IMR-90 (cell line): ENCODE data around the gene OR5AN1. TPM values are rescaled to one million over a fixed set of nuclear protein-coding genes. Genes with fewer than 3 reads are reported as not detected.

ENCODE experiments used
- ATAC-seq: fragments of 200-7000 bp; cut with Tn5 transposase; 2 replicates; pipeline ENCODE4 v1.9.1; 2020; ENCODE audit warnings: low read depth, mild to moderate bottlenecking, moderate library complexity
- BruUV-seq: library from RNA; stranded (reverse); fragments of 400-500 nt; replicated peaks from 2 replicates; lab custom pipeline; 2021; lab: Mats Ljungman, UMichigan
- CTCF ChIA-PET: fragments of 300-600 bp; formaldehyde crosslinking; extraction: SDS; loops from one replicate; lab custom pipeline; 2021; ENCODE audit warnings: antibody characterized with exemption; lab: Yijun Ruan, JAX
- POLR2A ChIA-PET: fragments of 300-600 bp; sonication (Branson Sonifier 250); formaldehyde crosslinking; loops from one replicate; lab custom pipeline; 2022; ENCODE audit warnings: antibody characterized with exemption; ENCODE audit not compliant: unreplicated experiment; lab: Charles Lee
- DNase-seq: peaks from one replicate; pipeline ENCODE4 v3.0.0; 2013
- H2AFZ ChIP-seq: replicated peaks from 2 replicates; pipeline ENCODE3; 2013; ENCODE audit warnings: low read length, mild to moderate bottlenecking; ENCODE audit not compliant: poor library complexity
- H2AK5ac ChIP-seq: 2 replicates; pipeline ENCODE4 v1.6.1; 2013; ENCODE audit warnings: low read depth, low read length, inconsistent platforms
- H2AK9ac ChIP-seq: replicated peaks from 2 replicates; pipeline ENCODE3; 2013; ENCODE audit warnings: mild to moderate bottlenecking, low read depth, low read length, moderate library complexity; ENCODE audit not compliant: poor library complexity
- H2BK120ac ChIP-seq: 2 replicates; pipeline ENCODE4 v1.6.1; 2013; ENCODE audit warnings: low read depth, low read length, inconsistent platforms
- H2BK15ac ChIP-seq: 3 replicates; pipeline ENCODE4 v1.6.1; 2013; ENCODE audit warnings: low read depth, low read length, inconsistent platforms
- H2BK20ac ChIP-seq: 2 replicates; pipeline ENCODE4 v1.6.1; 2013; ENCODE audit warnings: low read depth, mild to moderate bottlenecking, inconsistent platforms, low read length, moderate library complexity
- H2BK5ac ChIP-seq: 2 replicates; pipeline ENCODE4 v1.6.1; 2013; ENCODE audit warnings: mild to moderate bottlenecking, low read depth, low read length, inconsistent platforms; ENCODE audit not compliant: poor library complexity, severe bottlenecking
- H3K14ac ChIP-seq: replicated peaks from 2 replicates; pipeline ENCODE4 v1.6.1; 2013; ENCODE audit warnings: low read depth, low read length, inconsistent platforms
- H3K18ac ChIP-seq: 2 replicates; pipeline ENCODE4 v1.6.1; 2013; ENCODE audit warnings: low read depth, low read length, control low read depth
- H3K23ac ChIP-seq: 2 replicates; pipeline ENCODE4 v1.6.1; 2013; ENCODE audit warnings: low read depth, low read length, inconsistent platforms
- H3K27ac ChIP-seq: 2 replicates; pipeline ENCODE4 v1.5.1; 2013; ENCODE audit warnings: mild to moderate bottlenecking, control low read depth, low read length; ENCODE audit not compliant: insufficient read depth
- H3K27me3 ChIP-seq: 2 replicates; pipeline ENCODE4 v1.6.1; 2013; ENCODE audit warnings: low read length; ENCODE audit not compliant: control insufficient read depth, insufficient read depth
- H3K36me3 ChIP-seq: 2 replicates; pipeline ENCODE4 v1.6.1; 2013; ENCODE audit warnings: low read length, mixed read lengths; ENCODE audit not compliant: control insufficient read depth, insufficient read depth
- H3K4ac ChIP-seq: 2 replicates; pipeline ENCODE4 v1.6.1; 2013; ENCODE audit warnings: low read depth, low read length, inconsistent platforms
- H3K4me1 ChIP-seq: 2 replicates; pipeline ENCODE4 v1.6.1; 2013; ENCODE audit warnings: low read length, mixed read lengths; ENCODE audit not compliant: control insufficient read depth, insufficient read depth
- H3K4me2 ChIP-seq: 2 replicates; pipeline ENCODE4 v1.6.1; 2013; ENCODE audit warnings: low read depth, mild to moderate bottlenecking, control low read depth, low read length, moderate library complexity
- H3K4me3 ChIP-seq: 2 replicates; pipeline ENCODE4 v1.5.1; 2013; ENCODE audit warnings: low read depth, mild to moderate bottlenecking, control low read depth, low read length, moderate library complexity; ENCODE audit not compliant: insufficient read depth
- H3K56ac ChIP-seq: 2 replicates; pipeline ENCODE4 v1.6.1; 2013; ENCODE audit warnings: low read length, inconsistent platforms; ENCODE audit not compliant: insufficient read depth; ENCODE audit errors: extremely low read depth
- H3K79me1 ChIP-seq, 2 experiments: 2 replicates each; pipeline ENCODE4 v1.6.1; 2013; ENCODE audit warnings: low read length in 2 of 2, inconsistent platforms in 1 of 2, low read depth in 1 of 2
- H3K9ac ChIP-seq: 2 replicates; pipeline ENCODE4 v1.6.1; 2013; ENCODE audit warnings: low read depth, low read length, control low read depth
- H3K9me1 ChIP-seq: 2 replicates; pipeline ENCODE4 v1.6.1; 2013; ENCODE audit warnings: low read length, inconsistent platforms; ENCODE audit not compliant: insufficient read depth
- H3K9me3 ChIP-seq: 2 replicates; pipeline ENCODE4 v1.6.1; 2013; ENCODE audit warnings: low read length; ENCODE audit not compliant: control insufficient read depth, insufficient read depth
- H4K20me1 ChIP-seq: 2 replicates; pipeline ENCODE4 v1.6.1; 2013; ENCODE audit warnings: low read length, inconsistent platforms; ENCODE audit not compliant: insufficient read depth
- H4K5ac ChIP-seq: 2 replicates; pipeline ENCODE4 v1.6.1; 2013; ENCODE audit warnings: mild to moderate bottlenecking, low read depth, low read length, control low read depth
- H4K8ac ChIP-seq, 2 experiments: 2 replicates each; pipeline ENCODE4 v1.6.1; 2013; ENCODE audit warnings: low read depth in 2 of 2, low read length in 2 of 2, control low read depth in 1 of 2, inconsistent platforms in 1 of 2
- H4K91ac ChIP-seq: 2 replicates; pipeline ENCODE4 v1.6.1; 2013; ENCODE audit warnings: low read depth, low read length, inconsistent platforms; ENCODE audit not compliant: insufficient read depth
- BHLHE40 ChIP-seq: fragments of 150-350 bp; IDR thresholded peaks from 2 replicates; pipeline ENCODE4 v1.6.1; 2016; ENCODE audit warnings: mild to moderate bottlenecking, low read depth, low read length
- CEBPB ChIP-seq: IDR thresholded peaks from 2 replicates; pipeline ENCODE4 v1.6.1; 2012; ENCODE audit warnings: low read depth, low read length, improper control_type of control experiment
- CHD1 ChIP-seq: IDR thresholded peaks from 2 replicates; pipeline ENCODE4 v1.6.1; 2012; ENCODE audit warnings: low read depth, low read length, improper control_type of control experiment
- CTCF ChIP-seq: conservative IDR thresholded peaks from 2 replicates; pipeline ENCODE4 v1.5.1; 2012; ENCODE audit warnings: mild to moderate bottlenecking, low read depth, low read length, improper control_type of control experiment
- ELK1 ChIP-seq: fragments of 150-350 bp; IDR thresholded peaks from 2 replicates; pipeline ENCODE4 v1.6.1; 2016; ENCODE audit warnings: low read depth, mild to moderate bottlenecking, low read length, moderate library complexity, borderline replicate concordance
- FOS ChIP-seq: fragments of 150-350 bp; IDR thresholded peaks from 2 replicates; pipeline ENCODE4 v1.6.1; 2016; ENCODE audit warnings: low read depth, low read length
- MAFK ChIP-seq: IDR thresholded peaks from 2 replicates; pipeline ENCODE4 v1.6.1; 2012; ENCODE audit warnings: low read depth, low read length, improper control_type of control experiment
- MAZ ChIP-seq: IDR thresholded peaks from 2 replicates; pipeline ENCODE4 v1.6.1; 2012; ENCODE audit warnings: low read depth, mild to moderate bottlenecking, low read length, improper control_type of control experiment, moderate library complexity, borderline replicate concordance
- MXI1 ChIP-seq: IDR thresholded peaks from 2 replicates; pipeline ENCODE4 v1.6.1; 2012; ENCODE audit warnings: low read depth, mild to moderate bottlenecking, low read length, moderate library complexity, borderline replicate concordance
- NFE2L2 ChIP-seq: fragments of 150-350 bp; IDR thresholded peaks from 2 replicates; pipeline ENCODE4 v1.6.1; 2016; ENCODE audit warnings: low read depth, mild to moderate bottlenecking, low read length
- POLR2A ChIP-seq: IDR thresholded peaks from 2 replicates; pipeline ENCODE4 v1.6.1; 2012; ENCODE audit warnings: mild to moderate bottlenecking, low read depth, low read length
- RAD21 ChIP-seq: IDR thresholded peaks from 2 replicates; pipeline ENCODE4 v1.6.1; 2012; ENCODE audit warnings: low read length, improper control_type of control experiment
- RCOR1 ChIP-seq: IDR thresholded peaks from 2 replicates; pipeline ENCODE4 v1.6.1; 2012; ENCODE audit warnings: mild to moderate bottlenecking, low read length, improper control_type of control experiment; ENCODE audit not compliant: insufficient replicate concordance
- RFX5 ChIP-seq: IDR thresholded peaks from 2 replicates; pipeline ENCODE4 v1.8.0; 2012; ENCODE audit warnings: low read depth, mild to moderate bottlenecking, low read length, moderate library complexity
- SMC3 ChIP-seq: fragments of 150-350 bp; IDR thresholded peaks from 2 replicates; pipeline ENCODE4 v1.6.1; 2016; ENCODE audit warnings: low read depth, mild to moderate bottlenecking, antibody characterized with exemption, low read length, moderate library complexity
- USF2 ChIP-seq: fragments of 150-350 bp; IDR thresholded peaks from 2 replicates; pipeline ENCODE4 v1.6.1; 2017; ENCODE audit warnings: mild to moderate bottlenecking, antibody characterized with exemption, low read length, low read depth
- dilution Hi-C: fragments of 300-500 bp; cut with HindIII; formaldehyde crosslinking; loops from one replicate; pipeline ENCODE4 v1.14.3; 2018; ENCODE audit warnings: low sequenced_read_pairs; ENCODE audit not compliant: unreplicated experiment
- in situ Hi-C: fragments of 300-500 bp; cut with MboI; formaldehyde crosslinking; loops from 3 replicates; pipeline ENCODE4 v1.14.3; 2019; ENCODE audit warnings: low sequenced_read_pairs, inconsistent platforms, mixed read lengths
- intact Hi-C: fragments of 100-400 bp; cut with micrococcal nuclease; formaldehyde crosslinking; loops from 2 replicates; pipeline ENCODE4 v1.10.0; 2022
- polyA plus RNA-seq, 3 experiments: library from polyadenylated mRNA; depleted of rRNA; stranded (reverse); fragments of >200 nt; gene quantifications; 2 replicates each; pipeline ENCODE4 v1.2.3, GENCODE V29; 2012; ENCODE audit warnings: low replicate concordance in 1 of 3
- total RNA-seq: library from RNA; depleted of rRNA; stranded (reverse); fragments of >200 nt; gene quantifications from 2 replicates; pipeline ENCODE4 v1.2.3, GENCODE V29; 2012

Gene OR5AN1
- total and polyA plus RNA-seq, 2 of the 4 experiments (the other 2 are of a cell fraction), result not detected

GRCh38 chr11:59403546-59403945 lies 44.9 kb downstream of the OR5AN1 start:
- intact Hi-C loops (no loop called here), in situ Hi-C loops (no loop called here)
- ATAC-seq, result no peak

More at GRCh38 chr11:59403546-59403945, 44.9 kb downstream of the OR5AN1 start:
- dilution Hi-C loops, result no loop called here
- Histone ChIP-seq H2BK5ac (no peak overlapping the region), H3K9me3 (no peaks in the 10 kb centered on the region), H3K27ac (no peak overlapping the region), H2AK9ac (no peak overlapping the region), H2BK15ac (no peak overlapping the region), H2BK20ac (no peak overlapping the region), H3K56ac (no peak overlapping the region), H3K23ac (no peak overlapping the region), H3K4me3 (no peak overlapping the region), H3K36me3 (no peaks in the 10 kb centered on the region), H3K9ac (no peak overlapping the region), H3K14ac (no peak overlapping the region), H2AK5ac (no peak overlapping the region), H3K9me1 (no peaks in the 10 kb centered on the region), H2AFZ (no peak overlapping the region), H4K8ac (no peak overlapping the region), H3K79me1 (no peaks in the 10 kb centered on the region), H3K27me3 (no peaks in the 10 kb centered on the region), H3K18ac (no peak overlapping the region), H4K91ac (no peak overlapping the region), H4K5ac (no peak overlapping the region), H3K4me1 (no peaks in the 10 kb centered on the region), H3K4me2 (no peak overlapping the region), H2BK120ac (no peak overlapping the region), H4K20me1 (no peaks in the 10 kb centered on the region), H3K4ac (no peak overlapping the region)
- DNase-seq, result no peak
- ChIA-PET CTCF (interaction anchor here (0.6 kb wide), 1 partner anchor 55 kb away, joined by 3 read pairs; no protein-coding TSS in a partner anchor), POLR2A (no interaction called here)
- TF ChIP-seq RFX5 (no peak), CEBPB (no peak), SMC3 (no peak), RAD21 (no peak), FOS (no peak), MXI1 (no peak), USF2 (no peak), CHD1 (no peak), CTCF (no peak), RCOR1 (no peak), MAFK (no peak), MAZ (no peak), ELK1 (no peak), NFE2L2 (no peak), POLR2A (no peak), BHLHE40 (no peak)
- BruUV-seq, result no TSS peak
